Naive thymus-derived CD8-positive, alpha-beta T cell (primary cell): ENCODE data around the gene CADM4. TPM values are rescaled to one million over a fixed set of nuclear protein-coding genes. Genes with fewer than 3 reads are reported as not detected.
"Not testable (repeated sequence)": the region's sequence is repeated elsewhere in the genome, so short reads cannot be mapped to it uniquely, and the experiment has no call there.

Experiments
- ATAC-seq, 2 donors: fragments of 150-1000 bp; cut with Tn5 transposase in 1 of 2; sonication (Bioruptor Pico), chemical (Tn5 transposase) in 1 of 2; 1 replicate in 1 of 2; 2 replicates in 1 of 2; pipeline ENCODE4 v1.10.0; 2021; ENCODE audit warnings: mild to moderate bottlenecking in 2 of 2, moderate library complexity in 2 of 2
- POLR2A ChIA-PET: fragments of 350-600 bp; sonication (Branson Sonifier 250); formaldehyde crosslinking; loops from one replicate; lab custom pipeline; 2021; ENCODE audit warnings: antibody characterized with exemption; lab: Charles Lee
- DNase-seq, 10 donors: peaks; one replicate each; pipeline versions ENCODE4 v3.0.0 to v3.0.0-alpha.2; 2020 to 2022
- H3K27ac Mint-ChIP-seq, 10 donors: one replicate each; pipeline ENCODE4 v1.8.0; 2020 to 2022; ENCODE audit warnings: mild to moderate bottlenecking in 10 of 10, mixed read lengths in 10 of 10, moderate library complexity in 4 of 10, inconsistent platforms in 1 of 10
- H3K27me3 Mint-ChIP-seq, 5 donors: one replicate each; pipeline ENCODE4 v1.8.0; 2021 to 2022; ENCODE audit warnings: mixed read lengths in 5 of 5
- H3K36me3 Mint-ChIP-seq, 3 donors: one replicate each; pipeline ENCODE4 v1.8.0; 2020 to 2022; ENCODE audit warnings: mixed read lengths in 3 of 3, mild to moderate bottlenecking in 2 of 3, inconsistent platforms in 1 of 3
- H3K4me1 Mint-ChIP-seq, 4 donors: one replicate each; pipeline ENCODE4 v1.8.0; 2021 to 2022; ENCODE audit warnings: mixed read lengths in 4 of 4
- H3K4me3 Mint-ChIP-seq, 10 donors: one replicate each; pipeline ENCODE4 v1.8.0; 2020 to 2022; ENCODE audit warnings: mild to moderate bottlenecking in 10 of 10, mixed read lengths in 10 of 10, moderate library complexity in 6 of 10, inconsistent platforms in 1 of 10
- H3K9me3 Mint-ChIP-seq, 9 donors: one replicate each; pipeline ENCODE4 v1.8.0; 2020 to 2022; ENCODE audit warnings: mixed read lengths in 9 of 9, mild to moderate bottlenecking in 3 of 9, inconsistent platforms in 1 of 9, moderate library complexity in 1 of 9
- polyA plus RNA-seq, 3 donors: library from polyadenylated mRNA; unstranded; fragments of 300-500 nt; fragmentation: Illumina TruSeq; gene quantifications; one replicate each; pipeline ENCODE4 v1.2.3, GENCODE V29; 2021
- total RNA-seq, 8 experiments: library from RNA in 2 of 8; stranded (reverse) in 2 of 8; gene quantifications; one replicate each; pipeline ENCODE4 v1.2.3 and lab custom pipeline; 2021 to 2026

The CADM4 gene
- total and polyA plus RNA-seq, 5 experiments from 2014 or later: 0.39 to 0.63 TPM; not detected in 3

- Mint-ChIP-seq H3K27ac (peak overlapping the region in 4 of 10 donors; percentile 43 to 82 (median 61)), H3K4me1 (peaks cover 28 to 63% (median 50%) of the 10 kb centered on the region in 4 donors), H3K4me3 (no peak overlapping the region), H3K27me3 (no peaks in the 10 kb centered on the region), H3K36me3 (peaks cover 0 to 50% (median 10%) of the 10 kb centered on the region in 3 donors), H3K9me3 (no peaks in the 10 kb centered on the region)
- DNase-seq (no peak), ATAC-seq (no peak)
- POLR2A ChIA-PET: no interaction called here
Measured at GRCh38 chr19:43612374-43612773, 27.3 kb downstream of the CADM4 start.

DNA sequence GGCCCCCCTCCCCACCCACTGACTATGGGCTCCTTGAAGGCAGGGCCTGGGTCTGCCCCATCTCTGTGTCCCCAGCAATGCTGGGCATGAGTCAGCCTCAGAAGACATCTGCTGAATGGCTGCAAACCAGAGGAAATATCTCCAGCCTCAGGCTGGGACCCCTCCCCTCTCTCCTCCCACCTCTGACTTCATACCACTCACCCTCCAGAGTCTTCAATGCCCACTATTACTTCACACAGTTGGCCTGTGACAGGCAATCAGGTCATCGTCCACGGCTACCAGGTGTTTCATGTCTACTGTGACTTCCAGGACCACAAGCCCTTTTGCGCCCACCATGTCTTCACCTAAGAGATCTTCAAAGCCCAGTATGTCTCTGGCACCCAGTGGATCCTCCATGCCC, 27.9 kb downstream of the CADM4 start, which contains the start of gene SRRM5:
SRRM5 (plus strand) TSS at position 301 of the 400 bp plus-strand sequence; CDS start at position 335, 34 bp downstream.
- Mint-ChIP-seq H3K4me3 (peak within 1 kb of the TSS in 1 of 10 donors; percentile 22), H3K9me3 (no peaks in the 10 kb centered on the region), H3K36me3 (peaks cover 0 to 54% (median 10%) of the 10 kb centered on the region in 3 donors), H3K27ac (peak within 1 kb of the TSS in 9 of 10 donors; percentile 43 to 86 (median 73)), H3K4me1 (peaks cover 27 to 64% (median 51%) of the 10 kb centered on the region in 4 donors), H3K27me3 (no peaks in the 10 kb centered on the region)
- no peak for ATAC-seq
- DNase-seq: no peak
- POLR2A ChIA-PET: interaction anchor here (0.7 kb wide), 1 partner anchor 8 kb away, joined by 4 read pairs; no protein-coding TSS in a partner anchor

DNA sequence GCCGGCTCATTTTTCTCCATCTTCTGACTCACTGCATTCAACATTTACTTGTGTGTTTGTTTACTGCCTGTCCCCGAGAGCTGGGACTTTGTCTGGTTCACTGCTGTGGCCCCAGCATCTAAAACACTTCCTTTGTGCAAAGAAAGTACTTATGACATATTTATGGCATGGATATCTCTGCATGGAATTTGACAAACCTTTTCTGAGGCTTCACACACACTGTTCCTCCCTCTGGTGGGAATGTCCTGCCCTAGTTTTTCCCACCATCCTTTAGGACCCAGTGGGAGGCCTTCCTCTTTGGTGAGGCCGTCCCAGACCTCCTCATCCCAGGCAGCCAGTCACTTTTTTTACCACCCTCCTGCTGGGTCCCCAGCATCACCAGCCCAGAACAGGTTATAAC, 29.2 kb downstream of the CADM4 start:
- Mint-ChIP-seq H3K36me3 (peaks cover 0 to 56% (median 10%) of the 10 kb centered on the region in 3 donors), H3K27ac (peak overlapping the region in 7 of 10 donors; percentile 30 to 82 (median 54)), H3K4me1 (peaks cover 19 to 55% (median 45%) of the 10 kb centered on the region in 4 donors), H3K9me3 (no peaks in the 10 kb centered on the region), H3K27me3 (no peaks in the 10 kb centered on the region), H3K4me3 (no peak overlapping the region)
- ATAC-seq (no peak), DNase-seq (no peak)
- POLR2A ChIA-PET: no interaction called here

DNA sequence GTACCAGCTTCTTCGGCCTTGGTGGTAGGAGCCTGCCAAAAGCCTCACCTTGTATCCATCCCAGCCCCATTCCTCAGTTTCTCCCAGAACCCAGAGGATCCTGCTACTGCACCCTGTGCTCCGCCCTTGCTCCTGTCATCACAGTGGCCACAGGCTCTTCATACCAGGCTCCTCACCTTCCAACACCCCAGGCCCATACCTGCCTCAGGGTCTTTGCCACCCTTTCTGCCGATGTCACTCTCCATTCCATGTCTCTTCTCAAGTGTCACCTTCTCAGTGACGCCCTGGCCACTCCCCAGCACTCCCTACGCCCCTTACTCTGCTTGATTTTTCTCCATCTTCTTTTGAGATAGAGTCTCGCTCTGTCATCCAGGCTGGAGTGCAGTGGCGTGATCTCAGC, 29.8 kb downstream of the CADM4 start:
- no peak for ATAC-seq
- POLR2A ChIA-PET: interaction anchor here (0.6 kb wide), 2 partner anchors 154 to 1352 kb away, joined by 3 to 7 read pairs; no protein-coding TSS in a partner anchor
- Mint-ChIP-seq H3K27me3 (no peaks in the 10 kb centered on the region), H3K4me1 (peaks cover 21 to 52% (median 45%) of the 10 kb centered on the region in 4 donors), H3K9me3 (no peaks in the 10 kb centered on the region), H3K4me3 (no peak overlapping the region), H3K36me3 (peaks cover 0 to 56% (median 10%) of the 10 kb centered on the region in 3 donors), H3K27ac (peak overlapping the region in 6 of 10 donors; percentile 19 to 82 (median 68))
- DNase-seq: no peak

DNA sequence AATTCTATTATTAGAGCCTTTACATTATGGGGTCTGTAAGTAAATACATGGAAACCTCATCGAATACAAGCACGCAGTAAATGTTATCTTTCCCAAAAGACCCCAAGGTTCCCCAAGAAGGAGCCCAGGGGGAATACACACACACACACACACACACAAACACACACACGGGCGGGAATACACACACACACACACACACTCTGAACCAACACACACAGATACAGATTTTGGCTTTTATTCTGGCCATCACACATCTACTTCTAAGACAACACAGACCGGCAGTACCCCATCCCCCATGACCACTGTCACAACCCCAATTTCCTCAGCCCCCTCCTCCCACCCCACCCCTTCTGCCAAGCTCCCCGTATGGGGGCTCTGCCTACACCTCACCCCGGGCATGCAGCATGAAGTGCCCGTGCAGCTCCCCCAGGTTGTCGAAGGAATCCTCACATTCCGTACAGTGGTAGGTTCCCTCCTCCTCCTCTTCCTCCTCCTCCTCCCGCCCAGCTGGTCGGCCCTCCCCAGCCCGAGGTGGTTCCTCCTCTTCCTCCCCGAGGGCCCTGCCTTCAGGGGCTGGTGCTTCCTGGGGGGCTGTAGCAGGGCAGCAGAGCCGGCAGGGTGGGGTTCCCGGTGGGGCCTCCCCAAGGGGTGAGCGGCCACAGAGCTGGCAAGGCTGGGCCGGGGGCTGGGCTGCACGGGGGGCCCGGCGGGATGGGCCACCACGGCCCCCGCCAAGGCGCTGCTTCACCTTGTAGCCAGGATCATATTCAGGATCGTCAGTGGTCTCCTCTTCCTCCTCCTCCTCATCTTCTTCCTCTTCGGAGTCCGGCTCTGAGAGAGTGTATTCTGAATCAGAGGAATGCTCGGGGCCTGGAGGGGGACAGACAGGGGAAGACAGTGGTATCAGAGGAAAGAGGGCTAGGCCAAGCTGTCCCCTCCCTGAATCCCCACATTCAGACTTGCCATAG, 32.1 kb downstream of the CADM4 start:
- Mint-ChIP-seq H3K4me3 (peak overlapping the region in 7 of 10 donors; percentile 13 to 72 (median 27)), H3K27me3 (no peaks in the 10 kb centered on the region), H3K4me1 (peaks cover 21 to 30% (median 27%) of the 10 kb centered on the region in 4 donors), H3K36me3 (peaks cover 0 to 43% (median 4%) of the 10 kb centered on the region in 3 donors), H3K27ac (peak overlapping the region; percentile 11 to 90 (median 76)), H3K9me3 (no peaks in the 10 kb centered on the region)
- ATAC-seq (peak in 1 of 2 donors; percentile 44), DNase-seq (no peak)
- POLR2A ChIA-PET: interaction anchor here (1.9 kb wide), 1 partner anchor 10 kb away, joined by 12 read pairs; no protein-coding TSS in a partner anchor

DNA sequence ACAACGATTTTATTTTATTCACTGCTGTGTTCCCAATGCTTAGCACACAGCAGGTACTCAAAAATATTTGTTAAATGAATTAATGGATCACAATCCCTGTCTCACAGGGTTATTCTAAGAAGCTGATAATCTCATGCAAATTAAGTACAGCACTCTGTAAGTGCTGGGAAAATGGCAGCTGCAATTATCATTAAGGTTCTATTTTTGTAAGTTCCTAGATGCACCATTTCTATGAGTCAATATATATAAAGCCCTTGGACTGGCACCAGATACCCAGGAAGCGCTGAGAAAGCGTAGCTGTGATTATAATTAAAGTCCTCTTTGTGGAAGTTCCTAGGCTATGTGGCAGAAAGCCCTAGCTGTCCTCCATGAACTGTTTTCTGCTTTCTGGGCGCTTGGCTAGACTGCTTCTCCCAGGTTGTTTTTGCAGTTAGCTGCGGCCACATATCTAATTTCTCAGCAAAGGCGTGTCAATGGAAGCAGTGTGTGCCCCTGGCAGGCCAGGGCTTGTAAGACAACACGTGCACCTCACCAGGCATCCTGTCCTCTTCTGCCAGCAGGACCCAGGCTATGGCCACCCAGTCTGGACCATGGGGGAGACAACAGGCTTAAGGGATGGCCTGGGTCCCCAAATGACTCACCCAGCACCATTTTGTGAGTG, 33.0 kb downstream of the CADM4 start:
- ATAC-seq (no peak), DNase-seq (no peak)
- Mint-ChIP-seq H3K27me3 (no peaks in the 10 kb centered on the region), H3K36me3 (peaks cover 0 to 40% (median under 1%) of the 10 kb centered on the region in 3 donors), H3K9me3 (no peaks in the 10 kb centered on the region), H3K27ac (peak overlapping the region in 8 of 10 donors; percentile 35 to 90 (median 70)), H3K4me3 (peak overlapping the region in 2 of 10 donors; percentile 16 to 20), H3K4me1 (peaks cover 18 to 23% (median 22%) of the 10 kb centered on the region in 4 donors)
- POLR2A ChIA-PET: interaction anchor here (0.6 to 1.9 kb wide), 3 partner anchors 10 to 1299 kb away, joined by 3 to 12 read pairs (median 3); partner anchors contain the start of genes IRGQ and ZNF576

DNA sequence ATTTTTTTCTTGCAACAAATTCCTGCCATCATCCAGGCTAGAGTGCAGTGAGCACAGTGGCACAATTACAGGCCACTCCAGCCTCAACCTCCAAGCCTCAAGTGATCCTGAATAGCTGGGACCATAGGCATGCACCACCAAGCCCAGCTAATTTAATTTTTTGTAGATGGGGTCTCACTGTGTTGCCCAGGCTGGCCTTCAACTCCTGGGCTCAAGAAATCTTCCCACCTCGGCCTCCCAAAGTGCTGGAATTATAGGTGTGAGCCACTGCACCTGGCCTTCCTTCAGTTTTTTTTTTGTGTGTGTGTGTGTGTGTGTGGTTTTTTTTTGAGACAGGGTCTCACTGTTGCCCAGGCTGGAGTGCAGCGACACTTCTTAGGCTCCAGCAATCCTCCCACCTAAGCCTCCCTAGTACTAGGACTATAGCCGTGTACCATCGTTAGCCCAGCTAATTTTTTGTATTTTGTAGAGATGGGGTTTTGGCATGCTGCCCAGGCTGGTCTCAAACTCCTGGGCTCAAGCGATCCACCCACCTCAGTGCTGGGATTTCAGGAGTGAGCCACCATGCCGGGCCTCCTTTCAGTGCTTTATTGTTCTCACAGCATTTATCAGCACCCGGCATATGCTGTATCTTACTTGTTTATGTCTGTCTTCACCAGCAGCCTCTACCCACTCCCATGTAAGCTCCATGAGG, 33.6 kb downstream of the CADM4 start:
- no peak for ATAC-seq
- Mint-ChIP-seq H3K4me3 (no peak overlapping the region), H3K27me3 (no peaks in the 10 kb centered on the region), H3K4me1 (peaks cover 17 to 23% (median 20%) of the 10 kb centered on the region in 4 donors), H3K27ac (peak overlapping the region in 7 of 10 donors; percentile 23 to 85 (median 65)), H3K9me3 (no peaks in the 10 kb centered on the region), H3K36me3 (peaks cover 0 to 37% (median 0%) of the 10 kb centered on the region in 3 donors)
- DNase-seq: no peak
- POLR2A ChIA-PET: interaction anchor here (0.6 to 1.9 kb wide), 3 partner anchors 10 to 1298 kb away, joined by 3 to 12 read pairs (median 3); partner anchors contain the start of genes IRGQ and ZNF576

DNA sequence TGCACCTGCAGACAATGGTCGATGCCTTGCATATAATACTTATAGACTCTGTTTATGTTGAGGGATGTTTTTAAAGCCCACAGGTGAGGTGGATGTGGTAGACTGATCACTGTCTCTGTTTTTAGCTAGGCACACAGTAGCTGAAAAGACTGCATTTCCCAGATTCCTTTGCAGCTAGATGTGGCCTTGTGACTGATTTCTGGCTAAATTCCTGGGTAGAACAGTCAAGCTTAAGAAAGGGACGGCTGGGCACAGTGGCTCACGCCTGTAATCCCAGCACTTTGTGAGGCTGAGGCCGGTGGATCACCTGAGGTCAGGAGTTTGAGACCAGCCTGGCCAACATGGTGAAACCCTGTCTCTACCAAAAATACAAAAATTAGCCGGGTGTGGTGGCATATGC, 39.3 kb downstream of the CADM4 start:
- ATAC-seq, H3K9me3 Mint-ChIP-seq, H3K27me3 Mint-ChIP-seq, DNase-seq, POLR2A ChIA-PET, H3K4me3 Mint-ChIP-seq: not testable (repeated sequence)
- peak overlapping the region in 3 of 10 donors; percentile 57 to 79 (median 64) for H3K27ac Mint-ChIP-seq
- H3K36me3 Mint-ChIP-seq: peaks cover 0 to 39% (median 0%) of the 10 kb centered on the region in 3 donors
- peaks cover 23 to 37% (median 36%) of the 10 kb centered on the region in 4 donors for H3K4me1 Mint-ChIP-seq

DNA sequence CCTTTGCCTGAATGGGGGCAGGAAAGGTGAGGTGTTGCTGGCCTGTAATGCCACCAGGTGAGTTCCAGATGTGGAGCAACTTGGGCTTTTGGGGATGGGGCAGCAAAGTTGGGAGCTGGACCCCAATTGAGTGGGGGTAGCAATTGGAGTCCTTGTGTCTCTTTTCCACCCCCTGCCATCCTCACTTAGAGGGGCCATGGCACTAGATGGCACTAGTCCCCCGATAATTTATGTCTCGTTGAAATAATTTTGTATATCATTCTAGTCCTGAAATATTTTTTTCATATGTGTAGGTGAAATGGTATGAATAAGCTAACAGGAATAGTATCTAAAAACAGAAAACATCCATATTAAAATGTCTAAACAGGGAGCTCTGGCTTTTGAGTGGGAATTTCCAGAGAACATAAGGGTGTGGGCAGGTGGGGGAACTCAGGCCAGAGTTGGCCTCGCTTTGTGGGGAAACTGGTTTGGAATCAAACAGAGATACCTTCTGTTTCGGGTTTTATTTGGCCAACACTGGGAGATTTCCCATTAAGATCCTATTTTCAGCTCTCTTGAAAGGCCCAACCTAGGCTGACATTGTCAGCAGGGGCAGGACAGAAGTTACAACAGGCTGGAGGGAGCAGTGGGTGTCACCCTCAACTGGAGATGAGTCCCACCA, 39.9 kb downstream of the CADM4 start:
- H3K9me3 Mint-ChIP-seq: no peaks in the 10 kb centered on the region
- peak overlapping the region in 4 of 10 donors; percentile 50 to 79 (median 60) for H3K27ac Mint-ChIP-seq
- no peak for ATAC-seq
- H3K4me1 Mint-ChIP-seq: peaks cover 23 to 42% (median 37%) of the 10 kb centered on the region in 4 donors
- H3K4me3 Mint-ChIP-seq: peak overlapping the region in 1 of 10 donors; percentile 60
- DNase-seq: no peak
- POLR2A ChIA-PET: no interaction called here
- H3K27me3 Mint-ChIP-seq: peaks cover 0 to 2% (median 0%) of the 10 kb centered on the region in 5 donors
- H3K36me3 Mint-ChIP-seq: peaks cover 0 to 39% (median 0%) of the 10 kb centered on the region in 3 donors

DNA sequence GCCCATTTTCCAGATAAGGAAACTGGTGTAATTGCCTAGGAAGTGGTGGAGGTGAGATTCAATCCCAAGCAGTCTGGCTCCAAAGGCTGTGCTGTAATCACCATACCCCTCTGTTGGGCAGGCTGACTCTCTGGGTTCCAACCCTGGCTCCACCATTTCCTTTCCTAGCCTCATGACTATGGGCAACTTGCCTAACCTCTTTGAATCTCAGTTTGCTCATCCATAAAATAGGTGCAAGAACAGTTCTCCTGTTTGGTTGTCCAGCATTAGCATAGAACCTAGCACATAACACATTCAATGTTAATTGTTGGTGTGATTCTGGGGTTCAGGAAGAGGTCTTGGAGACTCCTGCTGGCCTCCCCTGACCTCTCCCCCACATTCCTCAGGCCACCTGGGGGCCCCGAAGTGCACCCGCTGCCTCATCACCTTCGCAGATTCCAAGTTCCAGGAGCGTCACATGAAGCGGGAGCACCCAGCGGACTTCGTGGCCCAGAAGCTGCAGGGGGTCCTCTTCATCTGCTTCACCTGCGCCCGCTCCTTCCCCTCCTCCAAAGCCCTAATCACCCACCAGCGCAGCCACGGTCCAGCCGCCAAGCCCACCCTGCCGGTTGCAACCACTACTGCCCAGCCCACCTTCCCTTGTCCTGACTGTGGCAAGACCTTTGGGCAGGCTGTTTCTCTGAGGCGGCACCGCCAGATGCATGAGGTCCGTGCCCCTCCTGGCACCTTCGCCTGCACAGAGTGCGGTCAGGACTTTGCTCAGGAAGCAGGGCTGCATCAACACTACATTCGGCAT, 41.0 kb downstream of the CADM4 start:
- DNase-seq: no peak
- Mint-ChIP-seq H3K27ac (peak overlapping the region in 7 of 10 donors; percentile 33 to 100 (median 100)), H3K36me3 (peaks cover 0 to 36% (median 0%) of the 10 kb centered on the region in 3 donors), H3K27me3 (peaks cover 0 to 2% (median 0%) of the 10 kb centered on the region in 5 donors), H3K4me3 (peak overlapping the region in 5 of 10 donors; percentile 43 to 99 (median 96)), H3K9me3 (no peaks in the 10 kb centered on the region), H3K4me1 (peaks cover 24 to 46% (median 42%) of the 10 kb centered on the region in 4 donors)
- POLR2A ChIA-PET: interaction anchor here (0.7 kb wide), 1 partner anchor 540 kb away, joined by 3 read pairs; no protein-coding TSS in a partner anchor
- ATAC-seq: no peak
